GM23248 (cell line): ENCODE data around the gene TRIOBP.

ENCODE experiments used
- EZH2 ChIP-seq: fragments of 200-600 bp; sonication (generic); IDR thresholded peaks from 2 replicates; pipeline ENCODE4 v1.6.1; 2018; ENCODE audit warnings: antibody characterized with exemption, mild to moderate bottlenecking; ENCODE audit not compliant: insufficient read depth, poor library complexity, severe bottlenecking
- EZH2phosphoT487 ChIP-seq: fragments of 200-600 bp; sonication (generic); IDR thresholded peaks from 2 replicates; pipeline ENCODE4 v1.6.1; 2018; ENCODE audit warnings: antibody characterized with exemption, moderate library complexity, mild to moderate bottlenecking, low read depth; ENCODE audit not compliant: insufficient read depth

DNA sequence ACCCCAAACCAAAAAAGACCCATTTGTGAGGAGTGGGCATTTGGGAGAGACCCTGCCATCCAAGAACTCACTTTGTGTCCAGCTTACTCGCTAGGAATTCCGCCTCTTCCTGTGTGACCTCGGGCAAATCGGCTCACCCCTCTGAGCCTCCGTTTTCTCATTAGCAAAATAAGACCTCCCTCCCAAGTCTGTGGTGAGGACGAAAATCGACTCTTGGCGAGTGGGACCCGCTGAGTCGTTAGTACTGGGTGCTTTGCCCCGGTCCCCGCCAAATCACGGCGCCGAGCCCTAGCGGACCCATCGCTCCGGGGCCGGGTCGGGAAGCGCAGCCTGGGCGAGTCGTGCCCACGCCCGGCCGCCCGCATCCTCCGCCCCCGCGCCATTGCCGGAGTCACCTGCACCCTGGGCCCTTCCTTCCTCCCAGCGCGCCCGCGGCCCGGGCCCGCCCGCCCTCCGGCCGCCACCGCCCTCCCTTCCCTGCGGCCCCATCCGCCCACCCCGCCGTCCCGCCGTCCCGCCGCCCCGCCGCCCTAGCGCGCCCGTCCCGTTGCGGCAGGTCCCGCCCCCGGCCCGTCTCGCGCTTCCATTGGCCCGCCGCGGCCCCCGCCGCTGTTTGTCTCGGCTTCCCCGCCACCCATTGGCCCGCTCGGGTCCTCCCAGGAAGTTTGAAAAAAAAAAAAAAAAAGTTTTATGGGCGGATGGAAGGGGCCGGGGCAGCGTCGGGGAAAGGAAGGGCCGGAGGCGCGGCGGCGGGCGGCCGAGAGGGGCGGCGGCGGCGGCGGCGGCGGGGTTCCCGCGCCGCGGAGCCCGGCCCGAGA is 48.9 kb downstream of the TRIOBP start:
- TF ChIP-seq EZH2: no peak
- TF ChIP-seq EZH2phosphoT487: no peak
